ENCODE measurements around the gene APOD.
"Not testable (repeated sequence)": the region's sequence is repeated elsewhere in the genome, so short reads cannot be mapped to it uniquely, and the experiment has no call there.

The APOD gene

GRCh38 chr3:195617784-195618659 is 34.3 kb upstream of the APOD start:
- not testable (repeated sequence) for DNase-seq

- not testable (repeated sequence) for DNase-seq
Observed at GRCh38 chr3:195617134-195617533, 33.4 kb upstream of the APOD start.

GRCh38 chr3:195616681-195617080 is 32.9 kb upstream of the APOD start:
- DNase-seq: no peak

- not testable (repeated sequence) for DNase-seq
Observed at GRCh38 chr3:195615952-195616537, 32.3 kb upstream of the APOD start.

GRCh38 chr3:195614672-195615504 is 31.1 kb upstream of the APOD start:
- not testable (repeated sequence) for DNase-seq

GRCh38 chr3:195613468-195614069 is 29.8 kb upstream of the APOD start:
- DNase-seq: no peak

GRCh38 chr3:195612075-195612800 is 28.5 kb upstream of the APOD start:
- DNase-seq: no peak

- DNase-seq: no peak
Observed at GRCh38 chr3:195609229-195609628, 25.5 kb upstream of the APOD start.

- DNase-seq: not testable (repeated sequence)
Observed at GRCh38 chr3:195601785-195602184, 18.0 kb upstream of the APOD start.

GRCh38 chr3:195601382-195601781 is 17.6 kb upstream of the APOD start:
- DNase-seq: no peak

- not testable (repeated sequence) for DNase-seq
Observed at GRCh38 chr3:195599926-195600325, 16.2 kb upstream of the APOD start.

GRCh38 chr3:195599516-195599915 is 15.8 kb upstream of the APOD start:
- not testable (repeated sequence) for DNase-seq

- DNase-seq: no peak
Observed at GRCh38 chr3:195597848-195598247, 14.1 kb upstream of the APOD start.

GRCh38 chr3:195597229-195597628 is 13.5 kb upstream of the APOD start:
- DNase-seq: no peak

GRCh38 chr3:195596765-195597171 is 13.0 kb upstream of the APOD start:
- no peak for DNase-seq

GRCh38 chr3:195595785-195596531 is 12.2 kb upstream of the APOD start:
- no peak for DNase-seq

GRCh38 chr3:195591852-195592251 is 8.1 kb upstream of the APOD start:
- no peak for DNase-seq

- DNase-seq: no peak
Observed at GRCh38 chr3:195591220-195591619, 7.5 kb upstream of the APOD start.

- not testable (repeated sequence) for DNase-seq
Observed at GRCh38 chr3:195590381-195590780, 6.6 kb upstream of the APOD start.

GRCh38 chr3:195589796-195590195 is 6.1 kb upstream of the APOD start:
- DNase-seq: not testable (repeated sequence)

All from anterior cingulate cortex (tissue), 58 donors.